T-helper 1 cell (primary cell): ENCODE data around the gene LDAH.

Experiments used
- DNase-seq, 5 donors: peaks; one replicate each; pipeline ENCODE4 v3.0.0-alpha.2; 2012 to 2020

Gene LDAH

DNA sequence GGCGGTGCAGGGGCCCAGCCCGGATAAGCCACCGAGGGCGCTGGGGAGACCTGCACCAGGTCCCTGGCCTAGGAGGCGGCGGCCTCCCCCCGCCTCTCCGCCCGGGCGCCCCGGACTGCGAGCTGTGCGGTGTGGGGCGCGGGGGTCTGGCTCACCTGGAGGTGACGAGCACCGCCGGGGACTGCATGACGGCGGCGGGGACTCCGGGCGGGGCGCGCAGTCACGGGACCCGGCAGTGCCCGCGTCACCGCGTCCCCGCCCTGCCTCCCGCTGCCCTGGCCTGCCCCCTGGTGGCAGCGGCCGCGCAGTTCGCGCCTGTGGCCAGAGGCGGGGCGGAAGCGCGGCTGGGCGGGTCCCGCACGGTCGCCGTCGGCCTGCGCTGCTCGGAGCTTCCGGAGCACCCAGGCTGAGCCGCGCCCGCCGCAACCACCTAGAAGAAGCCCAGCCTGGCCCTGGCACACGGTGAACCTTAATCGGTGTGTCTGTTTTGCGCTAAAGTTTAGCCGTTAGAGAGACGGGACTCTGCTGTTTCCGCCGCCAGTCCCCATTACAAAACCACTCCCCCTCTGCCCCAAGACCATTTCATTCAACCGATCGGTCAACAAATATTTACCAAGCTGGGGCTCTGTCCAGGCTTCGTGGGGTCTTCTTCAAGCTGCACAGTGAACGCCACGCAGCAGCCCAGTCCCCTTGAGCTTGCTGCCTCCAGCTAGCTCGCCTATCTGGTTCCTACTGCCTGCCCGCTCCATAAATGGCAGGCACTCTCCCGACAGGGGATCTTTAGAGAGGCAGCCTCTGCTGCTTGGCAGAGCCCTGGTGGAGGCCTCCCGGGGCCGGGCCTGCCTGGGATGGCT is 171.8 kb downstream of the LDAH start, which contains the start of gene HS1BP3:
TSS of gene HS1BP3 (minus strand) at position 222 of the 854 bp plus-strand sequence. CDS start at position 187, 35 bp downstream.
- DNase-seq = peak; percentile 80 to 93 (median 84)

DNA sequence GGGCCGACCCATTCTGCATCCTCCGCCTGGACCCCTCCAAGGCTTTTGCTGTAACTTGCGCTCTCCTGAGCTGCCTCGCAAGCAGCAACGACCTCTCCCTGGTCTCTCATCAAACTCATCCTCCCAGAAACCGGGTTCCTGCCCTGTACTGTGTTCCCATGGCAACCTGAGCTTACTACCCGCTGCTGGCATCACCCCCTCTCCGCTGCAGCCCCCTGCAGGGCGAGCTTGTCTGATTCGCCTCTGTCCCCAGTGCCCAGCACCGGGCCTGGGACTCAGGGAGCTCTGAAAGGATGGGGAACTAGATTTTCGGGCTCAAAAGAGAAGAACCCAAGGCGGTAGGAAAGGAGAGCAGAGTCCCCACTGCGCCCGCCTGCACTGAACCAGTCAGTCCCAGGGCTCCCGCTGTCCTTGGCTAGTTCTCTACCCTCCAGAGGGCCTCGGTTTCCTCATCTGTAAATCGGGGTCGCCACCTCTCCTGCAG is 172.5 kb downstream of the LDAH start:
- DNase-seq = peak in 2 of 5 donors; percentile 17 to 28

DNA sequence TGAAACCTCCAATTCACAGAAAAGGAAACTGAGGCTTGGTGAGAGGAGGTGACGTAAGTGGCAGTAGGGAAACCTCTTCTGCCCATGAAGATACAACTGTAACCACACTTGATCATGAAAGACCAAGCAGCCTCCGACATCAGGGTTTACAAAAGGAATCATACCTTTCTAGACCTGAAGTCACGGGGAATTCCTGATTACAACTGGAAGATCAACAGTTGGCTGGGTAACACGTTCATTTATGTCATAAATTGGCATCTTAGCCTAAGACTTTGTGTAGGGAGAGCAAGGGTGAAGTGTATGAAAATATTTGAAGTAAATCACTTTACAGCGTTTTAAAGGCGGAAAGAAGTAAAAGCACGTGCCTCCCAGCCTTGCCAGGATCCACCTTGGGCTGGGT is 172.9 kb downstream of the LDAH start:
- DNase-seq = no peak

DNA sequence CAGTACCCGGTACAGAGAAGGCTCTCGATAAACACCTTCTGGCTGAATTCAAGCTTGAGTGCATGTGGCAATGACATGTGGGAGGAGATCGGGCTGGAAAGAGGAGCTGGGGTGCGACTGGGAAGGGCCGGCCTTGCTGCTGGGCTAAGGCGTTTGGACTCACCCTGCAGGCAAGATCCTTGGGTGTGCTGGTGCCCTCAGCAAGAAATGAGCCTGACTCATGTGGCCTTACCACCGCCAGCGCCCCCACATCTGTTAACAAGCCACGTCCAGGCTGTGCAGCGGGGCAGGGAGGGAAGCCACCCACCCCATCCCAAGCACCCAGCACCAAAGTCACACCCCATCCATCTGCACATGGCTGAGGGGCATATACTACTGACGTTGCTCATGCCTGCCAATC is 173.3 kb downstream of the LDAH start:
- DNase-seq = no peak

DNA sequence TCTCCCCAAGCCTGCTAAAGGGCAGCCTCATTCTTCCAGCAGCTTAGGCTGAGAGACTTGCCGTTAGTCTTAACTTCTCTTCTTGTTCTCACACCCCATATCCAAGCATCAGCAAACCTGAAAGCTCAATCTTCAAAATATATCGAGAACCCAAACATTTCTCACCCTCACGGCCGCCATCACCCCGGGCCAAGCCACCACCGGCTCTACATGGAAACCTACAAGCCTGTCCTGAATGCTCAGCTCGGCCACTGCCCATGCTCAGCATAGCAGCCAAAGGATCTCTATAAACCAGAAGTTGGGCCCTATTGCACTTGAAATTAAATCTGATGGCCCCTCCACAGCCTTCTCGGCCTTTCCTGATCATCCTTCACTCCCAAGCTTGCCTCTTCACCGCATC is 174.1 kb downstream of the LDAH start:
- no peak for DNase-seq

DNA sequence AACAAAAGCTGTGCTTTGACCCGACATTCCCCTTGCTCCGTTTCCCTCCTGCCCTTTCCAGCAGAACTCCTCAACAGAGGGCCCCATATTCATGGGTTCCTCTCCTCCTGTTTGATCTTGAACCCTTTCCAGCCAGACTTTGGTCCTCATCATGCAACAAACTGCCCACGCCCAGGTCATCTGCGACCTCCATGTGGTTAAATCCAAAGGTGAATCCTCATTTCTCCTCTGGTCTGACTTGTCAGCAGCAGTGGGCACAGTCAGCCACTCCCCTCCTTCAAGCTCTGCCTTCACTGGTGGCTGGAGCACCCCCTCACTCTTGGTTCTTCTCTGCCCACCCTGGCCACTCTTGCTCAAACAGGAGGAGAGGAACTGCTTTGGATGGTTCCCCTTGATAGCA is 174.7 kb downstream of the LDAH start:
- DNase-seq = no peak

DNA sequence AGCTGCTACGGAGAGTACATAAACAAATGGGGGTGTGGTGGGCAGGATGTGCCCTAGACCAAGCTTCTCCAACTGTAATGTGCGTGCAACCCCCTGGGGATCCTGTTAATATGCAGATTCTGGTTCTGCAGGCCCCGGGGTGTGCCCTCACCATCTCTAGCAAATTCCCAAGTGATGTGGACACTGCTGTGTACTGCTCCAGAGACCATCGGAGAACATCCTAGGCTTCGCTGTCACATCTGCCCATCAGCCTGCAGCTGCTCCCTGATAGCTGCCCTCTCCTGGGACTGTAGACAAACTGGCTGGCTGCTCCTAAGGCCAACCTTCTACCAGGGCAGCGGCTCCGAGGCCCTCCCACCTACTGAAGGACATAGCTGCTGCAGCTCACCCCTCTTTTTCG is 175.2 kb downstream of the LDAH start:
- no peak for DNase-seq

DNA sequence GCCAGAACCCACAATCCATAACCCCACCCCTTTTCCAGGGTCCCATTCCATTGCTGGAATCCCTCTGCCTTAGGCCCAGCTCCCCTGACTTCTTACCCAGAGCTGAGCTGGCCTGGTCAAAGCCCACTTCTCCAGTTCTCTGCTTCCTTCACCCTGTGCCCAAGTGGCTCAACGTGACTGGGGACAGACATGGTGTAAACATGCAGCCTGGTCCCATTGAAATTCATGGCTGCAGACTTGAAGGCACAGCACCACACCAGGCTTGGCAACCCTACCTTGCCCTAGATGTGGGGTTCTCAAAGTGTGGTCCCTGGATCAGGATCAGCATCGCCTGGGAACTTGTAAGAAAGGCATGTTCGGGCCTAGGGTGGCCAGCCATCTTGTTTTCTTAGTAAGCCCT is 175.7 kb downstream of the LDAH start:
- no peak for DNase-seq

DNA sequence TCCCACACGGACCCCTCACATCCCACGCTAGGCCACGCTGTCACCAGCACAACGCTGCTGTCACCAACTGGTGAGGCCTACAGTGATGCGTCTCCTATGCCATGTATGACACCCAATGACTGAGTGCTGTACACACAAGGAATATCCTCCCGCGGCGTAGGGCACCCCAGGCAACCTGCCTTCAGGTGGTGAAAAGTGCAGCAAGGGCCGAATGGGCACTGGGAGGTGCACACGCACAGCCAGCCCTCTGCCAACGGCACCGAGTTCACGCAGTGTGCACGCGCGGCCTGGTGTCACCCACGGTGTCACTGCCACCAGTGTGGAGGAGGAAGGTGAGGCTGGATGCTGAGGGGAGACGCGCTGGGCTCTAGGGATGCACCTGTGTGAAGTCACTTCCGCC is 176.5 kb downstream of the LDAH start:
- DNase-seq = no peak

DNA sequence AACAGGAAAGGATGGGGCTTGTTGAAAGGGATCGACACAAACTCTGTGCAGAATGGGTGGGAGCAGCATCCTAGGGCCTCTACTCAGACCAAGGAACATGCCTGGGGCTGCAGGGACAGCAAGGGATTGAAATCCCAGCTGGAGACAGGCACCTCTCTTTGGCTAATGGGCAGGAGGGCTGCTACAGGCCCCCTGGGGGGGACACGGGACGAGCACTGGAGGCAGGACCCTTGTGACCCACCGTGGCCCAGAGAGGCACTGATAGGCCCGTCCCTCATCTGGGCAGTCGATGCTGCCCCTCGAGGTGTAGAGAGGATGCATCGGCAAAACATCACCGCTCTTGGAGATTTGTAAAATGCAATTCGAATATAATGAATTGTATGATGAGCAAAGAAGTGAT is 177.1 kb downstream of the LDAH start:
- no peak for DNase-seq

DNA sequence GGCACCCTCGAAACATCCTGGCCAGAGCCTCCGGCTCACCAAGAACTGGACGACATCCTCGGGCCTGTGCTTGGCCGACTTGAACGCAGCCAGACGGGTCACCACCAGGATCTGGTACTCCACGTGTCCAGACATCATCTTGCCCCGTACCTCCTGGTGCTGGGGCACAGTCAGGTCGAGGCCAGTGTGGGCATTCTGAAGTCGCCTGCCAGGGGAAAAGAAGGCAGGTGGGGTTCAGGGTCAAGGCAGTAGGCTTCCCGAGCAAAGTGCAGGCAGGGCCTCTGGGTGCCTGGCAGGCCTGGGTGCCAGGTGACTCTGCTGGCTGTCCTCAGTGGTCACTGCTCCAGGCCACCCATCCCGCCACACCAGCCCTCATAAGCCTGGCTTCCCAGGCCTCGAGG is 177.6 kb downstream of the LDAH start:
- no peak for DNase-seq

DNA sequence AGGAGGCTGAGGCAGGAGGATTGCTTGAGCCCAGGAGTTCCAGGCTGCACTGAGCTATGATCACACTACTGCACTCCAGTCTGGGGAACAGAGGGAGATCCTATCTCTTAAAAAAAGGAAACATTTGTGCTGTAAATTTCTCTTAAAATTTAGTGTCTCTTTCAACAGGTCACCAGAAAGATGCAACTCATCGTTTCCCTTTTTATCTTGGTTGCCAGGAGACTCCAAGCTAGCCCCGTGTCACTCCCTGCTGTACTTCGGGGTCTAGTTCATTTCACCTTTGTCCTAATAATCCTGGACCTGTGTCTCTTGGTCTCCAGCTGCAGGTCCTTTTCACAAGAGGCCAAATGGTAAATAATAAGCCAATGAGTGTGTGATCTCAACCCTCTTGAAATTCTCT is 179.1 kb downstream of the LDAH start:
- DNase-seq = no peak

DNA sequence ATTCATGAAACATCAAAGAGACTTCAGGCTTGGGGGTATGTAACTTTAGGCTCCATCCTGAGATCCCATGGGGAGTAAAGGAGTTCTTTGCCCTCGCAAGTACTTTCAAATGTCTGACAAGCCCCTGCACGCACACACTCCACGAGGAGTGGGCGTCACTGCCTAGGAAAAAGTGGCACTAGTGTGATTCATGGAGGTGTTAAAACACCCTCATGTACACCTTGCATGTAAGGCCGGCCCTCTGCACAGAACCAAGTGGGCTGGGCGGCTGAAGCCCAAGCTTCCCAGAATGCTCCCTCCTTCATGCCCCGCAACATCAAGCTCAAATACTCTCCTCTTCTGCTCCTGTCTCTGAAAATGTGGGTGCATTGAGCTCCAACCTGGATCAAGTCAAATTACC is 179.8 kb downstream of the LDAH start:
- no peak for DNase-seq

DNA sequence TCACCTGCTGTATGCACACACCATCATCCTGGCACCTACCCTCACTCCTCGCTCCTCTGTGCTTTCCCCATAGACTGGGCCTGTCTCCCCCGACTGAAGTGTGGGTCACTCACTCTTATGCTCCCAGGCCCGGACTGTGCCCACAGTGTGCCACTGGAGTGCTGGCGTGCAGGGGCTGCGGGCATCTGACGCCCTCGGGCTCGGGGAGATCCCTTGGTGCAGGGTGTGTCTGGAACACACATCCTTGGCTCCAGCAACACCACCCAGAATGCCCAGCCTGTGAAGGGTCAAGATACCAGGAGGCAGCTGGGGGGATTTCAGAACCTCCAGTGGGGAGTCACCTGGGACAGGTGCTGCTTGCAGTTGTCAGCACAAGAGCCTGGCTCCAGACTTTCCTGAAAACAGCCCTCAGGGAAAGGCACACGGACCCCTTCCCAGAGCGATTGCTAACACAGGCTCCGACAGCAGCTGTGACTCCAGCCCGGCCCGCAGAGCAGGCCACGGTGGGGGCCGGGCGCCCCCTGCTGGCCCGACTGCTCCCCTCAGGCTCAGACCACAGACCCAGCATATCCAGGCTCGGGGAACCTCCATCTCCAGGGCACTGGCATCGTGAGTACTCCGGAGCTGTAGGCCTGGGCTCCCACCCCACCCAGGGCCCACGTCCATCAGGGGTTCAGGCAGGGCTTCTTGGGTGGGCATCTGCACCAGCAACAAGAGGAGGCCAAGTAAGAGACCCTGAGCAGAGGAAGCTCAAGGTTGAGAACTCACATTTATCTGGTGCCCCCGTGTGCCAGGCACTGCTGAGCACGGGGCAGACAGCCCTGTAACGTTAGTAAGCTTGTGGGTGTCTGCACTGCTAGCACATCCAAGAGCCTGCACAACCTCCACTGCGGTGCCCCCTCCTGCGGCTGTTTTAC is 180.6 kb downstream of the LDAH start:
- DNase-seq = peak; percentile 44 to 72 (median 63)

DNA sequence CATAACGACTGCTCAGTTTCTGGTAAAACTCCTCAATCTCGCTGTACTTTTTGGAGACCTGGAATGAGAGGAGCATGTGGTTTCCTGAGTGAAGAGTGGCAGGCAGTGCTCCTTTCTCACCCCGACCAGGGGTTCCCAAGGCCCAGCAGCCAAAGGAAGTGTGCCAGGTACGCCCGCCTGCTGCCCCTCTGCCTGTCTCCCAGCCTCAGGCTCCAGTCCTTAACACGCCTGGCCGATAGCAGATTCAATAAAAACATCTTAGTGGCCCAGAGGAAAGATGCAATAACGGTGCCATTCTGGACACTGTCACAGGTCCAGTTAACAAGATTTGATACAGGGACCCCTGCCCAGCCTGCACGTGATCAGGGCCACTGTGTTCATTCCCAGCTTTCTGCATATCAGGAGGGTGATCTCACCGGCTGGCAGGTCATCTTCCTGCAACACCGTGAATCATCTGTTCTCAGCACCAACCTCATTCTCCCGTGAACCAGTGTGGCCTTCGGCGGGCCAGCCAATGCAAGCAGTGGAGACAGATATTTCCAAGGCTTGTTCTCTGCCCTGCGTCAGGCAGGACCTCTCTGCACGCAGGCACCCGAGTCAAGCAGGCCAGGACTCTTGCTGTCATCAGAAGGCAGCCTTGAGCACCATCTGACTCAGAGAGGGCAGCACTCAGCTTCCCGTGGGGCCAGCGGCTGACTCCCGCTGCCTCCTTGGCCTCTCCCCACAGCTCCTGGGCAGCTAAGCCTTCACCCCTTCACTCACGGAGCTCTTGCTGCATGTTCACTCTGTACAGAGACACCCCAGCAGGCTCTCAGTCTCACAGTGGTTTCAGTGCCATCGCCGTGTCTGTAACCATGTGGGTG is 181.5 kb downstream of the LDAH start:
- no peak for DNase-seq

DNA sequence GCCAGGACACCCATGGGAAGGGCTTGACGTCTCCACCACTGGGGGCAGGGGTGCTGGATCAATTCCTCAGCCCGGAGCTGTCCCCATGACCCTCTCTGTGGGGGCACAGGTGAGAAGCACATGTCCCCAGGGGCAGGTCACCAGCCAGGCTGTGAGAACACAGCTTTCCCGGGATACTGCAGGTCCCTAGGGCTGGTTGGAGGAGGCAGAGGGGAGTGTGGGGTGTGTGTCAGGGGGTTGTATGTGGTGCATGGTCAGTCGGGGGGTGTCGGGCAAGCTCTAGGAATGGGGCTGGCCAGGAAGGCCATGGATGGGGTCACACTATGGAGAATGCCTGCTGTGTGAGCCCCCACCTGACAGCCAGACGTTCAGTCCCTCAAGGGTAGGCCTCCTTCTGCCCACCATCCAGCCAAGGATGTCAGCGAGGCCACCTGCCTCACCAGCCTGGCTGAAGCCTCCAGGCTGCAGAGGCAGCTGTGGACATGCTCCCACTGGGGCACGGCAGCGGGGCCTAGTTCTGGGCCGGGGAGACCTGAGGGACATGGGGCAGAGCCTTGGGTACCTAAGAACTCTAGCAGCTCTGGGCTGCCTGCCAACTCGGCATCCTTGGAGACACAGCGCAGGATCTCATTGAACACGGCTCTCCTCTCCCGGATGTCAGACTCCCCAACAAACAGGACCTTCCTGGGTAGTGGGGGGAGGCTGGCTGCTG is 182.3 kb downstream of the LDAH start:
- no peak for DNase-seq

DNA sequence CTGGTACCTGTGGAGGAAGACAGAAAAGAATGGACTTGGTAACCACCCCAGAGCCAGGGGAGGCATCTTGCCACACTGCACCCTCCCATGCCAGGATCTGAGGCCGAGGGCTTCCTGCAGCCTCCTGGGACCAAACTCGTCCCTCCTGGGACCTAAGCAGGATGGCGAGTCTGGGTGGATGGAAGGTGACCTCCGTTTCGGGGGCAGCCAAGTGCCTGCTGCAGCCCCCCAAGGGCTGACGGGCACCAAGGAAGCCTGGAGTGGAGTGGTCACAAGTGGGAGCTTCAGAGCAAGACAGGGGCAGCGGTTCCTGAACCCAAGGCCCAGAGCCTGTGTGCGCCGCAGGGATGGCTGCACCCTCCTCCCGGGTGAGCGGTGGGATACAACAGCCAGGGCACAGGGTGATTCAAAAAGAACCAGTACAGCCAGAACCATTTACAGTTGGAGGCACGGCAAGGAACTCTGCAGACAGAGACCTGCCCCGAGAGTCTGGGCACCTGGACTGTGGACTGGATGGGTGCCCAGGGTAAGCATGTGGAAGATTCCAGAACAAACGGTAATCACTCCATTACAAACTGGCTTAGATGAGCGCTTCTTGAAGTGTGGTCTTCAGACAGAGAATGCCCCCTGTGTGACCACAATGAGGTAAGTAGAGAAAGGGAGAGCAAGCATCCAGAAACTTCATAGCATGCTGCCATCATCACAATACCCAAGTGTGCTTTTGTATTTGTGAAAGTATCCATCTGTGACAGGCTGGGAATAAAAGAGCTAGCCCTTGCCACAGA is 184.1 kb downstream of the LDAH start:
- DNase-seq = no peak

DNA sequence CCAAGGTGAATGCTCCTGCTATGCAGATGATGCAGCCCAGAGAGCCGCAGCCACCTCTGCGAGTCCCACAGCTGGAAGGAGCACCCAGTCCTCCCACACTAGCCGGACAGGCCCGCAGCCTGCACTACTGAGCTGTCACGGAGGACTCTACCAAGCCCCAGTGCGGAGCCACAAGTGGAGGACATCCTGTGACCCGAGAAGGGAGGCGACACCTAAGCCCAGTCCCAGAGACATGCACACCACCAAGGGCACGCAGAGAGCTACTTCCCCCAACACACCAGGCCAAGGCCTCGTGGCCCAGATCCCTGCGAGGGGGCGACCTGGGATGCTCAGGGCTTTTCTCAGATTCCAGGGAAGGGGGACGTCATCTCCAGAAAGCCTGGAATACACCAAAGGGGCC is 184.9 kb downstream of the LDAH start:
- DNase-seq = no peak

DNA sequence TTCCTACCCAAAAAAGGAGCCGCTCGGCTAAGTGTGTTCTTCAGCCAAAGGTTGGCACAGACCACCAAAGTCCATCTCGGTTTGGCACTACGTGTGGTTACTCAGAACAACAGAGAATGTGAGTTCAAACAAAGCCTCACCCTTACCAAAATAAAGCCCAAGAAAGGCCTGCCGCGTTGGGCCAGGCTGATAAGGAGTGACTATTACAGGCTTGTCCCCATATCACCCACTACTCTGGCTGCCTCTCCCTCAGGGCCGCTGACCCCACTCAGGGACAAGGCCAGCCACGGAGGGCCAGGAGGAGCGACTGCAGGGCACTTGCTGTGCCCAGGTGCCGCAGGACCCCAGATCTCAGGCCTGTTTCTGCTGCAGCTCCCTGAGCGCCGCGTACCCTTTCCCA is 185.8 kb downstream of the LDAH start:
- no peak for DNase-seq

DNA sequence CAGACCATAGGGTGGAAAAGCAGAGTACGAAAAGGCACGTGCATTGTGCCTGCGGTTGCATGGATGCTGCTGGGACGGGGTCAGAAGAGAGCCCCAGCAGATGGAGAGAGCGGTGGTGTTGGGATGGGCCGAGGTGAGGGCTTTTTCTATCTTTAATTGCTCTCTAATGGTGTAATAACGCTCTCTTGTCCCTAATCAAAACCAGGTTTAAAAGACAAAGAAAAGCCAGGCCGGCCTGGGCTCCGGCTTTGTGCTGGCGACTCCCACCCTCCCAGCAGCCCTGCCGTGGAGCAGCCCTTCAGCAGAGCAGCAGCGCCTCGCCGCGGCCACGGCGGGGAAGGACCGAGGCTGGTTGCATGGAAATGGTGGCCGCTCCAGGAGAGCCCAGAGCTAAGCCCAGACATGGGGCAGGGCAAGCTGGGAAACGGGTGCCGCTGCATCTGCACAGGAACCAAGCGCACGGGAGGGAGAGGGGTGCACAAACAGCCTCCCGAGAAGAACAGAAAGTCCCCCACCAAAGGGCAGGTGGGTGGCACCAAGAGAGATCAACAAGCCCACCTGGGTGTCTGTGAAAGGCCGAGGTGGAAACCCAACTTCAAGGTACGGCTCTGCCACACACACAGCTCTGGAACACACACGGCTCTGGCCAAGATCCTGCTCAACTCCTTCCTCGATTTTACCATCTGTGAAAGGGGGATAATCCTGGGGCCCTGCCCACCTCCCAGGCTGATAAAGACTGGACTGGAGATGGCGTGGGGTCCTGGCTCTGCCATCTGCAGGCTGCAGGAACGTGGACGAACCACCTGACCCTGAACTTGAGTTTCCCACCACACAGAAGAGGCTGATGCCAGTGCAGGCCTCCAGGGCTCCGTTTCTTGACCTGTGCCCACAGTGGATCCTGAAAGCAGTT is 187.0 kb downstream of the LDAH start:
- DNase-seq = peak in 3 of 5 donors; percentile 17 to 40 (median 27)
